GM12875 (cell line): ENCODE measurements around the gene PHLDB2.

ENCODE experiments used
- H3K4me3 ChIP-seq: one replicate; pipeline ENCODE4 v1.5.1; 2011; ENCODE audit warnings: low read depth, low read length, control low read depth
- TF ChIP-seq, protein P1 (sequence below): IDR thresholded peaks from 2 replicates; pipeline ENCODE4 v1.5.1; 2011; ENCODE audit warnings: low read depth, mild to moderate bottlenecking, control low read depth, inconsistent platforms, low read length, moderate library complexity, borderline replicate concordance; ENCODE audit not compliant: insufficient read depth

The PHLDB2 gene

DNA sequence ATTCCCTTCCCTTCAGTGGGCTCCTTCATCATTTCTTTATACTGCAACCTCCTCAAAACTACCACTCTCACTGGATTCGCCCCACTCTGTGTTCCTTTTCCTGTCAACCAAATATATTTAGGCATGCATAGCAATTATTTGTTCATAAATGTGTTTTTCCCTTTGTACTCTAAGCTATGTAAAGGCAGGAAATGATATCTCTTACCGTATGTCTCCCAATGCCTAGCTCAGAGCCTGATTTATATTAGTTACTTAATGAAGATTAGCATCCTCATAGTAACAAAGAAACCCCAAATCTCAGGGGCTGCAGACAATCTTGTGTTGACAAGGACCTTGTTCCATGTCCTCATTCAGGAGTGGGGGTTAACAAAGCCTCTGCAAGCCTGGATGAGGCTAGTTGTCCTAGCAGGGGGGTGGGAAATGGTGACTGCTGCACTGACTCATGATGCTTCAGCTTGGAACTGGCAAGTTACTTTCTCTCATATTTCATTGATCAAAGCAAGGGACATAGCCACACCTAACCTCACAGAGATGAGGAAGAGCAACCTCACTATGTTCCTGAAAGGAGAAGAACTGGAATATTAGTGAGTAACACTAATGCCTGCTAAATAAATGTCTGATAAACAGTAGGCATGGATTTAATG lies 15.2 kb downstream of the PHLDB2 start:
- no peak overlapping the region for H3K4me3 ChIP-seq
- TF ChIP-seq, protein P1, sequence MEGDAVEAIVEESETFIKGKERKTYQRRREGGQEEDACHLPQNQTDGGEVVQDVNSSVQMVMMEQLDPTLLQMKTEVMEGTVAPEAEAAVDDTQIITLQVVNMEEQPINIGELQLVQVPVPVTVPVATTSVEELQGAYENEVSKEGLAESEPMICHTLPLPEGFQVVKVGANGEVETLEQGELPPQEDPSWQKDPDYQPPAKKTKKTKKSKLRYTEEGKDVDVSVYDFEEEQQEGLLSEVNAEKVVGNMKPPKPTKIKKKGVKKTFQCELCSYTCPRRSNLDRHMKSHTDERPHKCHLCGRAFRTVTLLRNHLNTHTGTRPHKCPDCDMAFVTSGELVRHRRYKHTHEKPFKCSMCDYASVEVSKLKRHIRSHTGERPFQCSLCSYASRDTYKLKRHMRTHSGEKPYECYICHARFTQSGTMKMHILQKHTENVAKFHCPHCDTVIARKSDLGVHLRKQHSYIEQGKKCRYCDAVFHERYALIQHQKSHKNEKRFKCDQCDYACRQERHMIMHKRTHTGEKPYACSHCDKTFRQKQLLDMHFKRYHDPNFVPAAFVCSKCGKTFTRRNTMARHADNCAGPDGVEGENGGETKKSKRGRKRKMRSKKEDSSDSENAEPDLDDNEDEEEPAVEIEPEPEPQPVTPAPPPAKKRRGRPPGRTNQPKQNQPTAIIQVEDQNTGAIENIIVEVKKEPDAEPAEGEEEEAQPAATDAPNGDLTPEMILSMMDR: no peak

- TF ChIP-seq, protein P1: no peak
- no peak overlapping the region for H3K4me3 ChIP-seq
These were observed 22.4 kb downstream of the PHLDB2 start for GRCh38 chr3:111881480-111881879.

DNA sequence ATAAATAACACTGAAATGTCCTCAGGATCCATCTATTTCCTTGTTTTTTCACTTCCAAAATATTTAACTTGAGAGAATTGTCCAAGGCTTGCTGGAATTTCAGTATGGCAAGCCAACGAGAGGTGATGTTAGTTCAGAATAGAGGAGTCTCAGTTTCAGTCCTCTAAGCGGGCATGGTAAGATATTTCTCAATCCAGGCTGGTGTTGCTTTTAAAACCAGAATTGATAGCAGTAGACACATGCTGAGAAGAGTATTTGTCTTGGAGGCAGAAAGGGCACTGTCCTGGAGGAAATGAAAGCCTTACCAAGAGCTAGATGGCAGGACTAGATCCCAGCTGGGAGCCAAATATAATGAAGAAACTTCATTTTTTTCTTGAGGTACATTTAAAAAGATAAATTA lies 23.1 kb downstream of the PHLDB2 start:
- H3K4me3 ChIP-seq: no peak overlapping the region
- TF ChIP-seq, protein P1: no peak

DNA sequence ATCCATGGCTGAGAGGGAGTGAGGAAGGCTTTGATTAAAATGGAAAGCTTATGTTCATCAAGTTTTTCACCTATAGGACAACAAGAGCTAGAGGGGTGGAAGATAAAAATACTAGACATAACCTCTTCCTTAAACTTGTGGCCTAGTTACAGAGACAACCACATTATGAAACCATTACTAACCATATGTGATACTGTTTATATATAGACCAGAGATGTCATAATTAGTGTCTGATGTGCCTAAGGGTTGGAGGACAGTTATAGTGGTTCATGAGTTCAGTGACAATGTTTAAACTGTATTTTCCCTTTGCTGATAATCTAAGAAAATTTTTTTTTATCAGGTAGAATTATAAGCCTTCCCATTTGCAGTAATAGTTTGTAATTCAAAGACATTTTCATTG lies 23.7 kb downstream of the PHLDB2 start:
- H3K4me3 ChIP-seq: no peak overlapping the region
- TF ChIP-seq, protein P1: no peak

DNA sequence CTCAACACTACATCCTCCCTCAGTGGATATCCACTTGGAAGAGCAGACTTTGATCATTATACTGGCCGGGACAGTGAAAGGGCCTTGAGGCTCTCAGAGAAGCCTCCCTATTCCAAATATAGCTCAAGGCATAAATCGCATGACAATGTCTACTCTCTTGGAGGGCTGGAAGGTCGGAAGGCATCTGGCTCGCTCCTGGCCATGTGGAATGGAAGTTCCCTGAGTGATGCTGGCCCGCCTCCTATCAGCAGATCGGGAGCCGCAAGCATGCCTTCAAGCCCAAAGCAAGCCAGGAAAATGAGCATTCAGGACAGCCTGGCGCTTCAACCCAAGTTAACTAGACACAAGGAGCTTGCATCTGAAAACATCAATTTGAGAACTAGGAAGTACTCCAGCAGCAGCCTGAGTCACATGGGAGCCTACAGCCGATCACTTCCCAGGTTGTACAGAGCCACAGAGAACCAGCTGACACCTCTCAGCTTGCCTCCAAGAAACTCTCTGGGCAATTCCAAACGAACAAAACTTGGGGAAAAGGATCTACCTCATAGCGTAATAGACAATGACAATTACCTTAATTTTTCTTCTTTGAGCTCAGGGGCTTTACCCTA lies 25.4 kb downstream of the PHLDB2 start:
- no peak overlapping the region for H3K4me3 ChIP-seq
- TF ChIP-seq, protein P1: no peak

DNA sequence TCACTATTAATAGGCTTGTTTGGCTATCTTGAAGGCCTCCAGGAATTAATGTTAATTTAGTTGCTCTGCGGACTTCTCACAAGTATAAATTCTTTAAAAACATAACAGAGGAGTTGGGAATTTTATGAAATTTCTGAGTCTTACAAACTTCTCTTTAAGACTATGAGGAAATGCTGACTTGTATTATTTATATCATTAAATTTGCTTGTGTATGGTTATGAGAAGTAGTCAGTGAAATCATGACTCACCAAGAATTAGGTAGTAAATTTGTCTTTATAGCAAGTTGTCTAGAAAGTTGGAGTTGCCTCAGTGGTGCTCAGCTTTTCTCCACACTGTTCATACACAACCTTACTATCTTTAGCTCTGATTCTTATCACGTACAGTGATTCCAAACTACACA lies 26.5 kb downstream of the PHLDB2 start:
- TF ChIP-seq, protein P1: no peak
- H3K4me3 ChIP-seq: no peak overlapping the region

DNA sequence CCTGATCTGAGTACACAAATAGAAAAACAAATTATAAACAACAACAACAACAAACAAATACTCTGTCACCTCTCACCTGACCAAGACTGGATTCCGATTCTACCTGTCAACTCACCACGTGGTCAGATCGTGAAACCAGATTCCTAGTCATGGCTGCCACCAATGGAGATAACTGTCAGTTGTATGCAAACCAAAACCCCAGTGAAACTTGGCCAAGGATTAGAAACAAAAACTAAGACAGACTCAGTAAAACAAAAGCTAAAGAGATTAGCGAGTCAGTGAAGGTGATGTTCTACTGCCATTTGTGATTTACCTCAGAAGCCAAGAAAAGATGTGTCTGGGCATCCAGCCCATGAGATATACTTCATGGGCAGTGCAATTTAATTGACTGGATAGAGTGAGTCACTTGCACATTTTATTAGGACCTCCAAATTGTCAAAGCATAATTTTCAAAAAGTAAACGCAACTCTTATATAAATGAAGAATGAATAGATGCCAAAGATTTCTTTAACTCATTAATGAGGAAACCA lies 31.1 kb downstream of the PHLDB2 start:
- H3K4me3 ChIP-seq: no peak overlapping the region
- TF ChIP-seq, protein P1: no peak
